Neural cell (in vitro differentiated cells): ENCODE measurements around the gene SPTLC2.
"Not testable (repeated sequence)": the region's sequence is repeated elsewhere in the genome, so short reads cannot be mapped to it uniquely, and the experiment has no call there.

Source experiments
- POLR2AphosphoS5 ChIP-seq: IDR thresholded peaks from 2 replicates; pipeline ENCODE4 v1.6.1; 2012
- TF ChIP-seq, protein P1 (sequence below): fragments of 450-650 bp; IDR thresholded peaks from 2 replicates; pipeline ENCODE4 v1.5.1; 2014; ENCODE audit warnings: antibody characterized with exemption, mild to moderate bottlenecking, moderate library complexity; ENCODE audit not compliant: poor library complexity, severe bottlenecking

DNA sequence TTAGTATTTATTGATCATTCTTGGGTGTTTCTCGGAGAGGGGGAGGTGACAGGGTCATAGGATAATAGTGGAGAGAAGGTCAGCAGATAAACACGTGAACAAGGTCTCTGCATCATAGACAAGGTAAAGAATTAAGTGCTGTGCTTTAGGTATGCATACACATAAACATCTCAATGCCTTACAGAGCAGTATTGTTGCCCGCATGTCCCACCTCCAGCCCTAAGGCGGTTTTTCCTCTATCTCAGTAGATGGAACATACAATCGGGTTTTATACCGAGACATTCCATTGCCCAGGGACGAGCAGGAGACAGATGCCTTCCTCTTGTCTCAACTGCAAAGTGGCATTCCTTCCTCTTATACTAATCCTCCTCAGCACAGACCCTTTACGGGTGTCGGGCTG lies 45.1 kb upstream of the SPTLC2 start:
- TF ChIP-seq POLR2AphosphoS5, result not testable (repeated sequence)
- TF ChIP-seq, protein P1, sequence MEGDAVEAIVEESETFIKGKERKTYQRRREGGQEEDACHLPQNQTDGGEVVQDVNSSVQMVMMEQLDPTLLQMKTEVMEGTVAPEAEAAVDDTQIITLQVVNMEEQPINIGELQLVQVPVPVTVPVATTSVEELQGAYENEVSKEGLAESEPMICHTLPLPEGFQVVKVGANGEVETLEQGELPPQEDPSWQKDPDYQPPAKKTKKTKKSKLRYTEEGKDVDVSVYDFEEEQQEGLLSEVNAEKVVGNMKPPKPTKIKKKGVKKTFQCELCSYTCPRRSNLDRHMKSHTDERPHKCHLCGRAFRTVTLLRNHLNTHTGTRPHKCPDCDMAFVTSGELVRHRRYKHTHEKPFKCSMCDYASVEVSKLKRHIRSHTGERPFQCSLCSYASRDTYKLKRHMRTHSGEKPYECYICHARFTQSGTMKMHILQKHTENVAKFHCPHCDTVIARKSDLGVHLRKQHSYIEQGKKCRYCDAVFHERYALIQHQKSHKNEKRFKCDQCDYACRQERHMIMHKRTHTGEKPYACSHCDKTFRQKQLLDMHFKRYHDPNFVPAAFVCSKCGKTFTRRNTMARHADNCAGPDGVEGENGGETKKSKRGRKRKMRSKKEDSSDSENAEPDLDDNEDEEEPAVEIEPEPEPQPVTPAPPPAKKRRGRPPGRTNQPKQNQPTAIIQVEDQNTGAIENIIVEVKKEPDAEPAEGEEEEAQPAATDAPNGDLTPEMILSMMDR, result not testable (repeated sequence)
